GM12874 (cell line): ENCODE results near the gene PACS2.

ENCODE experiments used
- TF ChIP-seq, protein P1 (sequence below): IDR thresholded peaks from 2 replicates; pipeline ENCODE4 v1.5.1; 2011; ENCODE audit warnings: low read depth, mild to moderate bottlenecking, control low read depth, low read length, moderate library complexity; ENCODE audit not compliant: insufficient read depth

Gene PACS2

DNA sequence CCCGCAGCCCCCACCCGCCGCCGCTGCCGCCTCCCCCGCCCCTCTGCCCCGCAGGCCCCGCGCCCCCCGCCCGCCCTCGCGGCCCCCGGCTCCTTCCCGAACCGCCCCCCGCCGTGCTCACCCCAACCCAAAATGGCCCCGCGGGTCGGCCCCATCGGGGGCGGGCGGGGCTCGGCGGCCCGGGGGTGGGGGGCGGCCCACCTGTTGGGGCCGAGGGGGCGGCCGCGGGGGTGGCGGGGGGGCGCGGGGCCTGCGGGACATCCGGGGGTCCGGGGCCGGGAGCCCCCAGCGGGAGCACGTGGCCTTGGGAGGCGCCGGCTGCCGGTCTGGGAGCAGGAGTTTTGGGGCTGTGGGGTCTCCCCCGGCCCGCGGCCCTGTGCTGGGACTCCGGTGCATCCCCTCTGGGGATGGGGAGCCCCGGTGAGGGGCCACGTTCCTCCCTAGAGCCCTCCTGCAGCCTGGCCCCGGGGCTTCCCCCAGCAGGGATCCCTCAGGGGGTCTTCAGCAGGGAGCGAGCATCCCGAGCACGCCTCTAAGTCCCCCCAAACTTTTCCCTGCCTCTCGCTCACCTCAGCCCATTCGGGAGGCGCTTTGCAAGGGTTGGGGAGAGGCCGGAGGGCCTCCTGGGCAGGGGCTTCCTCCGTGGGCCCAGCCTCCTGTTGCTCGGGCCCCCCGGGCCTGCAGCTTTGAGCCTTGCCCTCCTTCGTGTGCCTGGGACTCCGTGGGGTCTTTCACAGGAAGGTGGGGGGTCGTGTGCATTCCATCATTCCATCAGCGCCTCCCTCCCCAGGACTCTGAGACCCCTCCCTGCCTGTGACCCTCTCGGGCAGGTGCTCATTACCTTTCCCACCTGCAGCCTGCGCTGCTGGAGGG is 105.8 kb downstream of the PACS2 start:
- TF ChIP-seq, protein P1, sequence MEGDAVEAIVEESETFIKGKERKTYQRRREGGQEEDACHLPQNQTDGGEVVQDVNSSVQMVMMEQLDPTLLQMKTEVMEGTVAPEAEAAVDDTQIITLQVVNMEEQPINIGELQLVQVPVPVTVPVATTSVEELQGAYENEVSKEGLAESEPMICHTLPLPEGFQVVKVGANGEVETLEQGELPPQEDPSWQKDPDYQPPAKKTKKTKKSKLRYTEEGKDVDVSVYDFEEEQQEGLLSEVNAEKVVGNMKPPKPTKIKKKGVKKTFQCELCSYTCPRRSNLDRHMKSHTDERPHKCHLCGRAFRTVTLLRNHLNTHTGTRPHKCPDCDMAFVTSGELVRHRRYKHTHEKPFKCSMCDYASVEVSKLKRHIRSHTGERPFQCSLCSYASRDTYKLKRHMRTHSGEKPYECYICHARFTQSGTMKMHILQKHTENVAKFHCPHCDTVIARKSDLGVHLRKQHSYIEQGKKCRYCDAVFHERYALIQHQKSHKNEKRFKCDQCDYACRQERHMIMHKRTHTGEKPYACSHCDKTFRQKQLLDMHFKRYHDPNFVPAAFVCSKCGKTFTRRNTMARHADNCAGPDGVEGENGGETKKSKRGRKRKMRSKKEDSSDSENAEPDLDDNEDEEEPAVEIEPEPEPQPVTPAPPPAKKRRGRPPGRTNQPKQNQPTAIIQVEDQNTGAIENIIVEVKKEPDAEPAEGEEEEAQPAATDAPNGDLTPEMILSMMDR, result no peak

DNA sequence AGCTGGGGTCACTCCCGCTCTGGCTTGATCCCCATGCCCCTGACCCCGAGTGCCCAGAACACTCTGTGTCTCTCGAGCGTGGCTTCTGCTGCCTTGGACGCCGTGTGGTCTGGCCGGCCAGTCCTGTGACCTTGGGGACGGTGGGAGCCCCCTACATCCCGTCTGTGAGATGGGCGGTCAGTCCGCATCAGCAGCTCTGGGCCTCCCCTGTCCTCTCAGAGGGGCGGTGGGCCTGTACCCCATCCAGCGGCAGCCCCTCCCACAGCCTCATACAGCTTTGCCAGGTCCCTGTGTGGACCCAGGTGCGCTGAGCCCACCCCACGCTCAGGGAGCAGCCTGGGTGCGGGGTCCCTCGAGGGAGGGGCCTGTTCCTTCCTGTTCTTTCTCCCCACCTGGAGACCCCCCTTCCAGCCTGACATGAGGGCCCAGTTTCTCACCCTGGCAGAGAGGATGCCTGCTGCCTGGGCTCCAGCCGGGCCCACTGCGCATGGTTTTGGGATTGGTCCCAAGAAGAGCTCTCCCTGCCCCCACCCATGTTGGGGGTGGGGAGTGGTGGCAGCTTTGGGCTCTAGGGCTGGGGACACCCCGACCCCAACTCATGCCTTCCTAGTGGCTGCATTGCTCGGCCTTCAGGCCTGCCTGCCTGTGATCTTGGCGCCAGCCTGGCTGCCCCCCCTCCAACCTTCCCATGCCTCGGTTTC is 106.6 kb downstream of the PACS2 start:
- TF ChIP-seq, protein P1, result no peak

DNA sequence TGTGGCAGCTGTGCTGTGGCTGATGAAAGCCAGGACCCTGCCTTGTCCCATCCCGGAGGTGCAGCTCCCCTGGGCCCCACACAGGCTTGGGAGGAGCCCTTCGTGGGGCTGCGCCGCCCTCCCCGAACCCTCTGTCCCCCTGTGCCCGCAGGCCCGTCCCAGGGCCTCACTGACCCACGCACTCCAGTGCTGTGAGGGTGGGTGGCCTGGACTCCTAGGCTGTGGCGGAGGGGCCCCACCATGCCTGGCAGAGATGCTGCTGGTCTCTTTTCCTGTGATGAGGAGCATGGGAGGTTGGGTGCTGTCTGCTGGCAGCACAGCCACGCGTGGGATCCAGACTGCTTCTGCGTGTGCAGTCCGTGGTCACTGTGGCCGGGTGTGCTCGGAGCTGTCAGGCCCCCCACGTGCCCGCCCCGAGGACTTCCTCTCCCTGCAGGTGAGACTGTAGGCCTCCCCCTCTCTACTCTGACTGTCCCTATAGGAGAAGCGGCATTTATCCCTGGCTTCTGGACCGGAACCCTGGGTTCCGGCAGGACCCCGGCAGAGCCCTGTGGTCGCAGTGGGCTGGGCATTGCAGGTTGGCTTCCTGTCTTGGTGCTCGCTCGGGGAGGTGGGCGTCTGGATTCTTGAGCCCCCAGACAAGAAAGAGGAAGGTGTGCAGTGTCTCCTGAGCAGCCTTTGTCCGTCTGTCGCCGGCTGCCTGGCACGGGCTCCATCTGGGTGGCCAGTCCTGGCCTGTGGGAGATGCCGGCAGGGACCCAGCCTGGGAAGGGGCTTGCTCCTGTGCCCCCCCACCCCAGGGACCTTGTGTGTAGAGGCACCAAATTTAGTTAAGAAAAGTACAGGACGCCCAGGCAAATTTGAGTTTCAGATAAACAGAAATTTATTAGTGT is 107.4 kb downstream of the PACS2 start:
- TF ChIP-seq, protein P1, result no peak

DNA sequence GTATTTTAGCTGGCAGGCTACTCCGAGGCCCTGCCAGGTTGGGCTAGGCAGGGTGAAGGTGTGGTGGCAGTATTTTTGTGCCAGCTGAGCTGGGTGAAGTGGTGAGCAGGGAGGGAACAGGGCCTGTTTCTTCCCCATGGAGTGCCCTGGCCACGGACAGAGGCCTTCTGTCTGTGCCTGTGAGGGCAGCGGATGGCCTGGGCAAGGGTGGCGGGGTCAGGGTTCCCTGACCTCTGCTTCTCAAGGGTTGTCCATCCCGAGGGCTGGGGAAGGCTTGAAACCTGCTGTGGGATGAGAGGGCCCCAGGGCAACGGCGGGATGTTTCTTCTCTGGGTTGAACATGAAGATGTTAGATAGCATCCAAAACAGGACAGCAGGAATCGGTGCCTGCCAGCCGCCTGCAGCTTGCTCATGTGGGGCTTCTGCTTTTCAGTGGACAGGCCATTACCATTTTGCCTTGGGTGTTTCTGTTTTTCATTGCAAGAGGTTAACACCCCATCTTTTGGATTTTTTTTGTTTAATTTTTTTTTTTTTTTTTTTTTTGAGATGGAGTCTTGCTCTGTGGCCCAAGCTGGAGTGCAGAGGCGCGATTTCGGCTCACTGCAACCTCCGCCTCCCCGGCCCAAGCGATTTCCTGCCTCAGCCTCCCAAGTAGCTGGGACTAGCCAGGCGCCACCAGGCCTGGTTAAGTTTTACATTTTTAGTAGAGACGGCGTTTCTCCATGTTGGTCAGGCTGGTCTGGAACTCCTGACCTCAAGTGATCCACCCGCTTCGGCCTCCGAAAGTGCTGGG is 108.3 kb downstream of the PACS2 start:
- TF ChIP-seq, protein P1, result no peak

DNA sequence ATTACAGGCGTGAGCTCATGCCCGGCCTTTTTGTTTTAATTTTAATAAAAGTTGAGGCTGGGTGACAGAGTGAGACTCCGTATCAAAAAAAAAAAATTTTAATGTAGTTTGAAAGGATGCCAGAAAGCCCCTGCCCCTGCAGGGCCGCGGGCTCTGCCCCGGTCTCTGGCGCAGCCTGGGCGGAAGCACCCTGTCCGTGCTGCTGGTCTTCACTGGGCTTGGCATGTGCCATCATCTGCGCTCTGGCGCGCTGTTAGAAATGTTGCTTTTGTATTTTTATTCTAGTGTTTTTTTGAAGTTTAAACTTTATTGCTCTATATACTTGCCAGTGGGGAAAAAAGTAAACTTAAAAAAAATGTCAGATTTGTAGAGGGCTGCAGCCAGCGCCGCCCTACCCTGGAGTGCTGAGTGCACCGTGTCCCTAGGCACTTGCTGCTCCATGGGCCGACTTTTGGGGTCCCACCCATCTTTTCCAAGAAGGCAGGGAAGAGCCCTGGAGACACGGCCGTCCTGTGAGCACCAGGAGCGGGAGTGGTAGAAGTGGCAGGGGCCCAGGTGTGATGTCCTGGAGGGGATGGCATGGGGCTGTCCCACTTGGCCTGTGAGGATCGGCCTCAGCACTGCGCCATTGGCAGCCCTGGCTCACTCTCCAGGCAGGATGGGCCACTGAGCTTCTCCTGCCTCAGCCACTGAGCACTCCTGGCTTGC is 109.1 kb downstream of the PACS2 start:
- TF ChIP-seq, protein P1, result no peak

DNA sequence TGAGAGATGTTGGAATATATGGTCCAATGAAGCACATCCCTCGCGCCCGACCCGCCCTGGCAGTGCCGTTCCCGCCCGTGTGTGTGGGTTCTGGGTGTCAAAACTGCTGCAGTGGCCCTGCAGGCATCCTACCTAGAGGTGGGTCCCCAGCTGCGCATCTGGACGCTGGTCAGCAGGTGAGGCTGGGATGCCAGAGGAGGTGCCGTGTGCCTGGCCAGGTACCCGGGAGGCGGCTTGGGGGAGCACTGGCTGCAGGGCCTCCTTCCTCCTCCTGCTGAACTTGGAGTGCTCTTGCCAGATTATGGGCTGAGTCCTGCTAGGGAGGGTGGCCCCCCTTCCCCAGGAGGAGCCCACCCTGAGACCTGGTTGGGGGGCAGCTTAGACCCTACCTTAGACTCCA is 110.3 kb downstream of the PACS2 start:
- TF ChIP-seq, protein P1, result no peak
